GM18526 (cell line): ENCODE results near the gene SHISAL1.

Source experiments
- POLR2A ChIP-seq: IDR thresholded peaks from 3 replicates; pipeline ENCODE4 v1.6.1; 2011; ENCODE audit not compliant: insufficient read length; ENCODE audit errors: extremely low read depth

Gene SHISAL1

DNA sequence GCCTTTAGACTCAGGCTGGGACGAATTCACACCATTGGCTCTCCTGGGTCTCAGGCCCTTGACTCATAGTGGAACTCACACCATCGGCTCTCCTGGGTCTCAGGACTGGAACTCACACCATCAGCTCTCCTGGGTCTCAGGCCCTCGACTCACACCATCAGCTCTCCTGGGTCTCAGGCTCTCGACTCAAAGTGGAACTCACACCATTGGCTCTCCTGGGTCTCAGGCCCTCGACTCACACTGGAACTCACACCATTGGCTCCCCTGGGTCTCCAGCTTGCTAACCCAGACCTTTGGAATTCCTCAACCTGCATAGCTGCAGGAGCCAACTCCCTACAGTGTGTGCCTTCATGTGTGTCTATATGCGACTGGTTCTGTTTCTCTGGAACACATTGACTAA is 56.7 kb downstream of the SHISAL1 start:
- TF ChIP-seq POLR2A = no peak

DNA sequence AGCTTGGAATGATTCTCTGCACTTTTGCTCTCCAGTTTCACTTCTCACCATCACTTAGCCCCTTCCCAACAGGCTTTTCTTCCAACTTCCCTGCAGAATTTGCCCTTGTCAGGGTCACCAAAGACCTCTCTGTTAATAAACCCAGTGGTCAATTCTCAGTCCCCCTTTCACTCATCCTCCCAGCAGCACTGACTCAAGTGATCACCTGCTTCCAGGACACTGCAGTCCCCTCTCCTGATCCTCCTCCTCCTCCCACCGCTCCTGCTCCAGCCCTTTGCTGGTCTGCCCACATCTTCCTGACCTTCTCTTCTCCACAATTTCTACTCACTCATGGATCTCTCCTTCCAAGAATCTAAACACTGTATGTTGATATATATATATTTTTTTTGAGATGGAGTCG is 57.9 kb downstream of the SHISAL1 start:
- no peak for TF ChIP-seq POLR2A

DNA sequence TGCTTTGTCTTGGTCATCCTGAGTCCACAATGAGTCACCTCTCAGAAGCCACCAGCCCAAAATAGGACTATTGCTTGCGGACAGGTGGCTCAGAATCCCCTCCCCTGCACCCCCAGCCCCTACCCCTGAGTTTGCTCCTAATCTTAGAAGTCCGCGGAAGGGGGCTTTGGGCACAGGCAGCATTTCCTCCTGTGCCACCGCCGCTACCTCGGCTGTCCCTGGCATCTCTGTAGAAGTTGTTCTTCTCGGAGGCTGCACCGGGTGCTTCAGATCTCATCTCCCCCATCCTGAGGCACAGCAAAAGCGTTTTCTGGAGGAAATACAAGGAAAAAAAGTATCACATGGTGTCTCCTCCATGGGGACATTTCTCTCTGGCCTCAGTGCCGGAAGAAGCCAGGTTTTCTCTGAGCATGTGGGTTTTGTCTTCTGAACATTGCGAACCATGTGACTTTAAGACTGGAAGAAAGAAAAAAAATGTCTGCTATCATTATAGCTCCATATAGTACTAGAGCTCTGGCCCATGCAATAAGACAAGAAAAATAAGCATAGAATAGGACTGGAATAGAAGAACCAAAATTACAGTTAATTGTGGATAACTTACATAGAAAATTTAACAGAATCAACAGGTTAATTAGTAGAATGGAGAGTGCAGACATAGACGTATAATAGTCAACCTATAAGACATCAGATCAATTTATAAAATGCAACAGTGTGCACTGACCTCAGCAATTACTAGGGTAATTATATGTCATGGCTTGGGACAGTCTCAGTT is 63.2 kb downstream of the SHISAL1 start:
- no peak for TF ChIP-seq POLR2A

DNA sequence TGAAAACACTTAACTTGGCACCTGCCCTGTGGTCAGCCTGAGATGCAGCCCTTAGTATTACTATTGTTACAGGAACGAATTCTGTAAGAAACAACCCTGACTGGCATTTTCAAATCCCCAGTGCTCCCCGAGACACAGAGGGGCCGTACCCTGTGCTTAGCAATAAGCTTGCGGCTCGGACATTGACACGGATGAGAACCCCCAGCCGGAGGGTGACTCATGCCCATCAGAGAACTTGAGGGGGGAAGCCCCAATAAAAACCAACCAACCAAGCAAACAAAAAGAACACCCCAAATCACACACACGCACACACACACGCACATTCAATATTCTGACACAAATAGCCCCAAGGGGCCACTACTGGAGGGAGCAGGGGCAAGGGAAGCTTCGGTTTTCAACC is 63.8 kb downstream of the SHISAL1 start:
- no peak for TF ChIP-seq POLR2A

DNA sequence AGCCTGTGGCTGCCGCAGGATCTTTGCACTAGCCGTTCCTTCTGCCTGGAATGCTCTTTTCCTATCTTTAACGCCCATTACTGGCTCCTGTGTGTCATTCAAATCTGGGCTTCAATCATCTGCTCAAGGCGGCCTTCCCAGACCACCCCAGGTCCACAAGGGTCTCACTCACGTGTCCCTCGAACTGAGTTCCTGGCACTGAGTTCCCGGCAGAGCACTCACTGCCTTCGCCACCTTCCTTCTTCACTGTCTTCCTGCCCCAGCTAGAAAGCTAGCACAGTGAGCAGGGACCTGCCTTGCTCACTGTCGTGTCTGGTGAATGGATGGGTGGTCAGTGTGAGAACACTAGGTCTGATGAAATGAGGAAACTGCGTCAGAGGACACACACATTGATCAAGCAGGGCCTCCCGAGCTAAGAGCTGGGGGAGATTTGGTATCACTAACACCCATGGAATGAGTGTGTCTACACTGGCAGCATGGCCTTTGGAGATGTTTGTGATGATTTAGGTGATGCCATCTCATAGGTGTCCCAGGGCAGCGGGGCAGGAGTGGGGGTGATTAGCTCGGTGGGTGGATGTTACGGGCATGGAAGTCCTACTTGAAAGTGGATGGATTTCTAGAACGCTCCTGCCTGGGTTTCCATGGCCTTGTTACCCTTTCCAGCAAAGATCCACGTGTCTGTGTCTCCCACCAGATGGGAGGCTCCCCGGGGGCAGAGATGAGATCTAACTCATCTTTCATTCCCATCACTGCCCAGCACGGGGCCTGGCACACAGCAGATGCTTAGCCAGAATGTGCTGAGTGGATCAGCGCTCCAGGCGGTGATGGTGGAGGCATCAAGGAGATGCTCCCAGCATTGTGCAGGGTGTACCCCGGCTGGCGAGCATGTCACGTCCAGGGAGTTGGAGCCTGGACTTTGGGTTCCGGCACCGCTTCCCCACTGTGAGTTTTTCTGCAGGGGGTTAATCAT is 64.5 kb downstream of the SHISAL1 start:
- no peak for TF ChIP-seq POLR2A

DNA sequence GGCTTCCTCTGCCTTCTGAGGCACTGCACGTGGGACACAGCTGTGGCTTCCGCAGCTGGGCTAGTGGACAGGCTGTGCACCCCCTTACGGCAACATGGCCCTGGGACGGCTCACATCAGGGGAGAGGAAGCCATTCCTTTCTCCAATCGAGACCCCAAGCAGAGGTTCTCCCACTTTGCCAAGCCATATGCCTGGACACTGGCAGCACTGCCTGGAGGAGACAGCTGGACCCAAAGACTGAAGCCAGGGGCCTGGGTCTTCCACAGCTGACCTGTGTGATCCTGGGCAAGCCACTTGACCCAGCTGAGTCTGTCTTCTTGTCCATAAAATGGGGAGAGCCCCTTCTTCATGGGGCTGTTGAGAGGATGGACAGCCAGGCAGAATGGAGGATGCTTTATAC is 65.4 kb downstream of the SHISAL1 start:
- TF ChIP-seq POLR2A = no peak

DNA sequence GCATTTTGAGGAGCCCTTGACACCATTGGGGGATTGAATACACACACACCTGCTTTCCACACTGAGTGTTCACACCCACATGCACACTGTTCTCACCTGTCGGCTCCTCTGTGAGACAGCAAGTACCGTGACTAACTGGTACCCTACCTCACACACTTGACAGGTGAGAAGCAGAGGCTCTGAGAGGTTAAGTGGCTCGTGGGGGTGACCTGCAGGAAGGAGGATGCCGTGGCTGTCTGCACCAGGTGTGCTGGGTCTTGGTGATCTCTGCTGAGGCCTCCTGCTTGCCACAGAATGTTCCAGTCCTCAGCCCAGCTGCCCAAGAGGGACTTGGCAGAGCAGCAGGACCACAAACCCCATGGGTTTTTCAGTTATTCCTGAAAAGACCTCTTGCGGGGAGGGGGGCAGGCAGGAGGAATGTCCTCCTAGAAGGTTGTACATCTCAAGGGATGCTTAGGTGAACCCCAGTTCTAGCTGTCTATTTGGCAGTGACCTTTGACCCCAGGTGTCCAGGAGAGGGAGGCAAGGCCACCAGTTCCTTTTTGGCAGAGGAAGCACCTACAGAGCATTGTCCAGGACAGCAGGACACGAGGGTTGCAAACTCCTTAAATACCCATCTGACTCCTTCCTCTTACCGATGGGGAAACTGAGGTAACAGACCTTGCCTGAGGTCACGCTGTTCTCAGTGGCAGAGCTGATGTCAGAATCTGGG is 66.0 kb downstream of the SHISAL1 start:
- no peak for TF ChIP-seq POLR2A

DNA sequence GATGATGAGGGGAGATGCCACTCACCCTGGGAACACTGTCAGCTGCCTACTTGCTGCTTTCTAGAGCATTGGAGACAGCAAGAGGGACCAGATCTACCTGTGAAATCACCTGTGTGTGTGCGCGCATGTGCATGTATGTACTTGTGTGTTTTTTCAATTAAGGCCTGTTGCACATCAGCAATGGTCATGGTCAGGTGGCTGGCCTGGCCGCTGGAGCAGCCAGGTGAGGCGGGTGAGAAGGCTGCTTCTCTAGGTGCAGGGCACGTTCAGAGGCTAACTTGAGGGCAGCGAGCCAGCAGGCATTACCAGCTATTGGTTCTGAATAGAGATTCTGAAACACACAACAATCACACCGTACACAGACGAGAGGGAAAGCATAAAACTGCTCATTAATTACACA is 66.9 kb downstream of the SHISAL1 start:
- no peak for TF ChIP-seq POLR2A

DNA sequence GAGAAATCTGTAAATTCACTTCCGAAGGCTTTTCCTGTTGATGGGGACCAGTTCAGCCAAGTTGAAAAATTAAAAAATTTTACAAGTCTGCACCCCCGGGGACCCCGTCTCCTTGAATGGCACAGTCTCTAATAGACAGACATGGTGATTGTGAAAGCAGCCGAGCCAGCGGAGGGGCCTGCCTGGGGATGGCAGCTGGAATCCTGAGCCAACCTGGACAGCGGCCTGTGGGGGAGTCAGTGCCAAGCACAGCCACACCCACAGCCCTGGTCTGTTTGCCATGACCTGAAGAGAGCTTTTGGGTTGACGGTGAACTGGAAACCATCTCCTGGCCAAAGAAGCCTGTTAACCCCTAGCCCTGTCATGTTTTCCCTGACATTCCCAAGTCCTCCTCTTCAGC is 67.3 kb downstream of the SHISAL1 start:
- no peak for TF ChIP-seq POLR2A

DNA sequence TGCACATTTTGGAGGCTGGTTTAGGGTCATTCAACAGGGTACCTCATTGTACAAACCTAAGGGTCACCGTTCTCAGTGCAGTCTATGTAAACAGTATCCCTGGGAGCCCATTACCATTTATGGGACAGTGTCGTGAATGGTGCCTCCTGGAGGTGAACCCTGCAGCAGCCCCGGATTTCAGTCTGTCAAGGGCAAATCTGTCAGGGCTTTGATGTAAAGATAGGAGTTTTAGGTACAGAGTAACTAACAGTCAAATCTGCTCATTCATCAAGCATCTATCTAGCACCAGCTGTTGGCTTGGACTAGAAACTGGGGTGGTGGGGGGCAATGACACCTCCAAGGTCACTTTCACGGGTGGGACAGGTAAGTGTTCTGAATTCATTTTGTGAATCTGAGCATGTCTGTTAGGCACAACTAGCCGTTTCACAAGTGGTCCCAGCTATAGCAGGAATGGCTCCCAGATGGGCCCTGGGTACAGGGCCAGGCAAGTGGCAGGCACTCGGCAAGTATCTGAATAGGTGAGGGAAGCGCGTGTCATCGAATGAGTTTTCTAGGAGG is 68.4 kb downstream of the SHISAL1 start:
- TF ChIP-seq POLR2A = no peak

DNA sequence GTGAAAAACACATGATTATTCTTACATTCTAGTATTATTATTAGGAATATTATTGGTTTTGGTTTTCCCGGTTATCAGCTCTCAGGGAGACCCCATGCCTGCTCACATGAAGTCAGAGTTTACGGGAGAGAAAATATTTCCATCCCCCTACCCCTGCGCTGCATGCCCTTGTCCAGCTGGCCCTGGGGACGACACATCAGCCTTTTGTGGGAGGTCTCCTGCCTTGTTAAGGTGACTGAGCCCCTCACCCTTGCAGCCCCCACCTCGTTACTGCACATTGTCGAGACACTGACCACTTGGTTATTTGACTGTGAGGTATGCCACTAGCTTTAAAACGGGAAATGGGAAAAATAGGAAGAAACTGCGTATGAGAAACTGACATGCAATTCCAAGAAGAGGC is 69.0 kb downstream of the SHISAL1 start:
- no peak for TF ChIP-seq POLR2A

DNA sequence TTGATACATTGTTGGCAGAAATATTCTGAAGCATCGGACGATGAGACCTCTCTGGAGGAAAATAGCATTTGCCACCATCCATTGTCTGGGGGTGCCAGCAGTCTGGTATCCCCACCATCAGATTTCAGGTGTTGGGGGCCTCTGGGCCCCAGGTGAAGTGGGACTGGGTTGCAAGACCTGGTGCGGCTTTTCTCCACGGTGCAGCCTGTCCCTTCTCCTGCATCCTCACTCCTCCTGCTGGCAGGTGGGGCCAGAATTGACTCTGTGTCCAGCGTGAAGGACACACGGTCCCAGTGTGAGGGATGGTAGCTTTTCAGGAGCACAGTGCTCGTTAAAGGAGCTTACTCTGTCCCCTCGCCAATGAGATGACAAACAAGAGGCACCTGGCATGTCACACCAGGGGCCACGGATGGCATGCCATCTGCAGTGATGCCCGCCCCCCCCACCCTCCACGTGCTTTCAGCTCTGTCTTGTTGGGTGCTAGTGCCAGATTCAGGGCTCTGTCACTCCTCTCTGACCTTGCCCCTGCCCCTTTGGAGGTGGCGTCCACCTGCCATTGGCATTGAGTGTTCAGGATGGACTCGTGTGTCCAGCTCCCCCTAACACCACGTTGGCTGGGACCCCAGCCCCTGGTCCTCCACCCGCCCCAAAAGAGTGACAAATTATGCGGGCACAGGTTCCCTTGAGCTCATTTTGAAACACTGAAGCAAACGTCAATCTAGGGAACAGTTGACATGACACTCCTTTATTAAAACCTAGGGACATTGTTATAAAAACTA is 69.6 kb downstream of the SHISAL1 start:
- no peak for TF ChIP-seq POLR2A

DNA sequence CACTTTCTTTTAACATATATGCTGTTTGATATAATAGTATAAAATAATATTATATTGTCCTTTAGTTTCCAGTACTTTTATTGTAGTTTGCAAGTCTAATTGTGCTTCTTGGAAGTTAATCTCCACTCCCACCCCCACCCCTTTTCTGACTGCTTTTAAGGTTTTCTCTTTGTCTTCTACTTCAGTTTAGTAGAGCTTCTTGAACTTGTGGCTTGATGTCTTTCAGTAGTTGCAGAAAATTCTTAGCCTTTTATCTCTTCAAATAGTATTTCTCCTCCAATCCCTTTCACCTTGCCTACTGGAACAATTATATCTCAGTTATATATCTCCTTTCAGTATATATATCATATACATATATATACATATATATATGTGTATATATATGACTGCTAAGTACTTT is 75.5 kb downstream of the SHISAL1 start:
- no peak for TF ChIP-seq POLR2A

DNA sequence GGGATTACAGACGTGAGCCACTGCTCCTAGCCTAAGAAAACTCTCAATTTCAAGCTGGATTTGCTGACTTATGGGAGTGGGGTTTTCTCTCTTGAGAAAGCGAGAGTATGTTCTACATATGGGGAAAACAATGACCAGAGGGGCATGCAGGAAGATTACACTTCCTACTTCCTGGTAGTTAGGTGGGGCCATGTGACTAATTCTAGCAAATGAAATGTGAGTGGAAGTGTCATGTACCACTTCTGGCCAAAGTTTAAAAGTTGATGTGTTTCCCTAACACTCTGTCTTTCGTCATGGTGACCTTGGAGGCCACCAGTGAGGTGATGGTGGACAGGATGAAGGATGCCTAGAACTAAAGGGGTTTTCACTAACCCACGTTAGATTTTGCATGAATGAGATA is 81.5 kb downstream of the SHISAL1 start:
- TF ChIP-seq POLR2A = no peak

DNA sequence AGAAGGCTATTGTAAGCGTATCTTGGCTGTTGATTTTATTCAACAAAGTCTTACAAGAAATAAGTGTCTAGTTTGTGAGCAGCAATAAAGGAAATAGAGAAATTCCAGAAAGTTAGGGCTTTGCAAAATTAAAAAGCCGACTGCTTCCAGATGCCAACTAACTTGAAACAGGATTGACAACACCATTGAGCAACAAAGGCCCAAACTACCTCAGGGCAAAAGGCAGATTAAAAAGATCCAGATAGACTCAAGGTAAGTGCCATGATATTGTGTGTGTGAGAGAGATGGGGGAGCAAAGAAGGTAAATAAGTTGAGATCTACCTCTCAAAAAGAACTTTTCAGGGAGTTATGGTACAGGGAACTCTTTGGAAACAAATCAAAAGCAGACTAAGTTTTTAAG is 82.9 kb downstream of the SHISAL1 start:
- no peak for TF ChIP-seq POLR2A

DNA sequence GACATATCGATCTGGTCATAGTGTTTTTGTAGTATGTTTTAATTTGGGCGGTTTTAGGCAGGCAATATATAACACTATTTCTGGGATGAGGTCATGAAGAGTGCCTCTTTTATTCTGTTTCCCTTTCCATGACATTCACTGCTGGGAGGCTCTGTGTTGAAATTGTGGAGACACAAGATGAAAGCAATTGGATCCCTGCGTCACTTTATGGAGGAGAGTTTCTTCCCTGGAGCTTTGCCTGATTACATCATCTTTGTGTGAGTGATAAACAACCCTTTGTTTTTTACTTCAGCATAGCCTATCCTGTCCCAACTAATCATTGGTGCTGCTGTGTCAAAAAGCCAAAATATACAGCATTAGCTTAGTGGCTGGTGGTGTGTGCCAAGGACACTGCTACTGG is 83.4 kb downstream of the SHISAL1 start:
- no peak for TF ChIP-seq POLR2A
